ENCODE results near the gene NPTX1.

Gene NPTX1

GRCh38 chr17:80443916-80444643 lies 32.3 kb downstream of the NPTX1 start:
- Histone ChIP-seq H3K36me3 (no peaks in the 10 kb centered on the region), H3K9me3 (no peaks in the 10 kb centered on the region), H3K4me1 (no peaks in the 10 kb centered on the region), H3K27me3 (no peaks in the 10 kb centered on the region), H3K4me3 (ENCODE audit: low read depth, low read length) (no peak overlapping the region)
- no peak for TF ChIP-seq CTCF (IDR thresholded peaks at IDR 0.05; ENCODE audit: low read depth, low read length)
- DNase-seq: no peak

- no peak for TF ChIP-seq CTCF (IDR thresholded peaks at IDR 0.05; ENCODE audit: low read depth, low read length)
- Histone ChIP-seq H3K4me3 (ENCODE audit: low read depth, low read length) (no peak overlapping the region), H3K27me3 (no peaks in the 10 kb centered on the region), H3K9me3 (no peaks in the 10 kb centered on the region), H3K4me1 (no peaks in the 10 kb centered on the region), H3K36me3 (no peaks in the 10 kb centered on the region)
- DNase-seq: no peak
Measured at GRCh38 chr17:80443498-80443897, 32.9 kb downstream of the NPTX1 start.

- no peaks in the 10 kb centered on the region for H3K9me3 ChIP-seq
- H3K27me3 ChIP-seq: no peaks in the 10 kb centered on the region
- H3K36me3 ChIP-seq: no peaks in the 10 kb centered on the region
- TF ChIP-seq CTCF (IDR thresholded peaks at IDR 0.05; ENCODE audit: low read depth, low read length): no peak
- H3K4me3 ChIP-seq (ENCODE audit: low read depth, low read length): no peak overlapping the region
- no peak for DNase-seq
- no peaks in the 10 kb centered on the region for H3K4me1 ChIP-seq
Measured at GRCh38 chr17:80442764-80443163, 33.6 kb downstream of the NPTX1 start.

- no peaks in the 10 kb centered on the region for H3K27me3 ChIP-seq
Measured at GRCh38 chr17:80442323-80442659, 34.1 kb downstream of the NPTX1 start.

GRCh38 chr17:80441598-80442322 lies 34.6 kb downstream of the NPTX1 start:
- H3K9me3 ChIP-seq: no peaks in the 10 kb centered on the region

More at GRCh38 chr17:80442323-80442659, 34.1 kb downstream of the NPTX1 start:
- no peak overlapping the region for H3K4me3 ChIP-seq (ENCODE audit: low read depth, low read length)
- TF ChIP-seq CTCF (IDR thresholded peaks at IDR 0.05; ENCODE audit: low read depth, low read length): no peak
- no peaks in the 10 kb centered on the region for H3K36me3 ChIP-seq
- no peaks in the 10 kb centered on the region for H3K4me1 ChIP-seq
- no peaks in the 10 kb centered on the region for H3K9me3 ChIP-seq
- no peak for DNase-seq

More at GRCh38 chr17:80441598-80442322, 34.6 kb downstream of the NPTX1 start:
- no peaks in the 10 kb centered on the region for H3K27me3 ChIP-seq
- no peak for TF ChIP-seq CTCF (IDR thresholded peaks at IDR 0.05; ENCODE audit: low read depth, low read length)
- no peak overlapping the region for H3K4me3 ChIP-seq (ENCODE audit: low read depth, low read length)
- DNase-seq: no peak
- H3K4me1 ChIP-seq: no peaks in the 10 kb centered on the region
- no peaks in the 10 kb centered on the region for H3K36me3 ChIP-seq
